Measurements from ENCODE around the gene GNAZ. TPM values are rescaled to one million over a fixed set of nuclear protein-coding genes. Genes with fewer than 3 reads are reported as not detected.

GNAZ gene
- total RNA-seq, 1 donor from 2014 or later, result 0.39 TPM

GRCh38 chr22:23062616-23063538 lies 7.4 kb upstream of the GNAZ start:
- no peaks in the 10 kb centered on the region for H3K9me3 Mint-ChIP-seq
- no peaks in the 10 kb centered on the region for H3K4me1 Mint-ChIP-seq (ENCODE audit: low read depth)
- H3K27ac Mint-ChIP-seq, result no peak overlapping the region
- no peaks in the 10 kb centered on the region for H3K36me3 Mint-ChIP-seq (ENCODE audit: low read depth)
- intact Hi-C loops (cut with micrococcal nuclease), result no loop called here
- H3K27me3 Mint-ChIP-seq (ENCODE audit: low read depth), result peaks cover 4% of the 10 kb centered on the region
- H3K4me3 Mint-ChIP-seq (ENCODE audit: low read depth), result no peak overlapping the region
- no peak for DNase-seq (ENCODE audit: low spot score)

GRCh38 chr22:23063539-23064380 lies 6.6 kb upstream of the GNAZ start:
- intact Hi-C loops (cut with micrococcal nuclease), result no loop called here
- Mint-ChIP-seq H3K36me3 (ENCODE audit: low read depth) (no peaks in the 10 kb centered on the region), H3K27me3 (ENCODE audit: low read depth) (peaks cover 11% of the 10 kb centered on the region), H3K4me3 (ENCODE audit: low read depth) (no peak overlapping the region), H3K4me1 (ENCODE audit: low read depth) (no peaks in the 10 kb centered on the region), H3K9me3 (no peaks in the 10 kb centered on the region), H3K27ac (no peak overlapping the region)
- no peak for DNase-seq (ENCODE audit: low spot score)

GRCh38 chr22:23064381-23065068 lies 5.8 kb upstream of the GNAZ start:
- no peak overlapping the region for H3K4me3 Mint-ChIP-seq (ENCODE audit: low read depth)
- no peaks in the 10 kb centered on the region for H3K4me1 Mint-ChIP-seq (ENCODE audit: low read depth)
- DNase-seq (ENCODE audit: low spot score), result no peak
- intact Hi-C loops (cut with micrococcal nuclease), result no loop called here
- peaks cover 18% of the 10 kb centered on the region for H3K27me3 Mint-ChIP-seq (ENCODE audit: low read depth)
- no peaks in the 10 kb centered on the region for H3K9me3 Mint-ChIP-seq
- H3K36me3 Mint-ChIP-seq (ENCODE audit: low read depth), result no peaks in the 10 kb centered on the region
- H3K27ac Mint-ChIP-seq, result no peak overlapping the region

GRCh38 chr22:23065069-23065451 lies 5.3 kb upstream of the GNAZ start:
- no peaks in the 10 kb centered on the region for H3K9me3 Mint-ChIP-seq
- no peak overlapping the region for H3K27ac Mint-ChIP-seq
- intact Hi-C loops (cut with micrococcal nuclease), result no loop called here
- no peak for DNase-seq (ENCODE audit: low spot score)
- H3K36me3 Mint-ChIP-seq (ENCODE audit: low read depth), result no peaks in the 10 kb centered on the region
- H3K4me3 Mint-ChIP-seq (ENCODE audit: low read depth), result no peak overlapping the region
- peaks cover 20% of the 10 kb centered on the region for H3K27me3 Mint-ChIP-seq (ENCODE audit: low read depth)
- peaks cover 1% of the 10 kb centered on the region for H3K4me1 Mint-ChIP-seq (ENCODE audit: low read depth)

- Mint-ChIP-seq H3K9me3 (no peaks in the 10 kb centered on the region), H3K4me3 (ENCODE audit: low read depth) (no peak overlapping the region), H3K27ac (no peak overlapping the region), H3K27me3 (ENCODE audit: low read depth) (peaks cover 20% of the 10 kb centered on the region), H3K4me1 (ENCODE audit: low read depth) (peaks cover 1% of the 10 kb centered on the region), H3K36me3 (ENCODE audit: low read depth) (no peaks in the 10 kb centered on the region)
- no peak for DNase-seq (ENCODE audit: low spot score)
- intact Hi-C loops (cut with micrococcal nuclease), result no loop called here
These were observed 4.7 kb upstream of the GNAZ start for GRCh38 chr22:23065495-23066122.

- Mint-ChIP-seq H3K27ac (no peak overlapping the region), H3K27me3 (ENCODE audit: low read depth) (peaks cover 26% of the 10 kb centered on the region), H3K36me3 (ENCODE audit: low read depth) (no peaks in the 10 kb centered on the region), H3K9me3 (no peaks in the 10 kb centered on the region), H3K4me3 (ENCODE audit: low read depth) (no peak overlapping the region), H3K4me1 (ENCODE audit: low read depth) (peaks cover 5% of the 10 kb centered on the region)
- intact Hi-C loops (cut with micrococcal nuclease), result no loop called here
- no peak for DNase-seq (ENCODE audit: low spot score)
These were observed 3.9 kb upstream of the GNAZ start for GRCh38 chr22:23066200-23067022.

- no peaks in the 10 kb centered on the region for H3K36me3 Mint-ChIP-seq (ENCODE audit: low read depth)
- intact Hi-C loops (cut with micrococcal nuclease), result no loop called here
- peaks cover 33% of the 10 kb centered on the region for H3K27me3 Mint-ChIP-seq (ENCODE audit: low read depth)
- no peak overlapping the region for H3K4me3 Mint-ChIP-seq (ENCODE audit: low read depth)
- H3K27ac Mint-ChIP-seq, result no peak overlapping the region
- DNase-seq (ENCODE audit: low spot score), result no peak
- H3K9me3 Mint-ChIP-seq, result no peaks in the 10 kb centered on the region
- peaks cover 5% of the 10 kb centered on the region for H3K4me1 Mint-ChIP-seq (ENCODE audit: low read depth)
These were observed 3.2 kb upstream of the GNAZ start for GRCh38 chr22:23067023-23067650.

GRCh38 chr22:23067691-23068090 lies 2.6 kb upstream of the GNAZ start:
- intact Hi-C loops (cut with micrococcal nuclease), result no loop called here
- DNase-seq (ENCODE audit: low spot score), result no peak

GRCh38 chr22:23068096-23068831 lies 2.1 kb upstream of the GNAZ start:
- Mint-ChIP-seq H3K4me3 (ENCODE audit: low read depth) (no peak overlapping the region), H3K9me3 (no peaks in the 10 kb centered on the region), H3K27me3 (ENCODE audit: low read depth) (peaks cover 41% of the 10 kb centered on the region), H3K4me1 (ENCODE audit: low read depth) (peaks cover 5% of the 10 kb centered on the region), H3K36me3 (ENCODE audit: low read depth) (no peaks in the 10 kb centered on the region), H3K27ac (no peak overlapping the region)
- DNase-seq (ENCODE audit: low spot score), result no peak
- intact Hi-C loops (cut with micrococcal nuclease), result no loop called here

More at GRCh38 chr22:23067691-23068090, 2.6 kb upstream of the GNAZ start:
- H3K4me1 Mint-ChIP-seq (ENCODE audit: low read depth), result peaks cover 5% of the 10 kb centered on the region
- no peaks in the 10 kb centered on the region for H3K9me3 Mint-ChIP-seq
- H3K27ac Mint-ChIP-seq, result no peak overlapping the region
- no peaks in the 10 kb centered on the region for H3K36me3 Mint-ChIP-seq (ENCODE audit: low read depth)
- no peak overlapping the region for H3K4me3 Mint-ChIP-seq (ENCODE audit: low read depth)
- H3K27me3 Mint-ChIP-seq (ENCODE audit: low read depth), result peaks cover 38% of the 10 kb centered on the region

- Mint-ChIP-seq H3K9me3 (no peaks in the 10 kb centered on the region), H3K27ac (no peak overlapping the region), H3K36me3 (ENCODE audit: low read depth) (no peaks in the 10 kb centered on the region), H3K27me3 (ENCODE audit: low read depth) (peaks cover 46% of the 10 kb centered on the region), H3K4me3 (ENCODE audit: low read depth) (peak overlapping the region; percentile 28), H3K4me1 (ENCODE audit: low read depth) (peaks cover 5% of the 10 kb centered on the region)
- DNase-seq (ENCODE audit: low spot score), result no peak
- intact Hi-C loops (cut with micrococcal nuclease), result no loop called here
These were observed 1.4 kb upstream of the GNAZ start for GRCh38 chr22:23068832-23069385.
